ENCODE results near the gene SPATA24.

- TF ChIP-seq POLR2A (IDR thresholded peaks at IDR 0.05) (no peak), CTCF (IDR thresholded peaks at IDR 0.05) (no peak)
Observed at GRCh38 chr5:139382807-139383206, 21.1 kb downstream of the SPATA24 start.

Data from body of pancreas (tissue), 4 donors.